SK-N-SH (cell line): ENCODE measurements around the gene COL4A4. TPM values are rescaled to one million over a fixed set of nuclear protein-coding genes. Genes with fewer than 3 reads are reported as not detected.
A peak's percentile ranks its signal among the peaks of the same experiment; 100 is the strongest.

Experiments used
- CTCF ChIA-PET: fragments of 300-600, 350-600 bp; formaldehyde crosslinking; extraction: SDS; loops from one replicate; lab custom pipeline; 2021; lab: Yijun Ruan, JAX
- POLR2A ChIA-PET: fragments of 350-600 bp; sonication (Branson Sonifier 250); formaldehyde crosslinking; extraction: SDS; loops from one replicate; lab custom pipeline; 2020; ENCODE audit warnings: antibody characterized with exemption, inconsistent platforms; lab: Yijun Ruan, JAX
- DNase-seq: peaks from one replicate; pipeline ENCODE4 v3.0.0; 2012
- H2AFZ ChIP-seq: fragments of 200-600 bp; sonication (generic); 2 replicates; pipeline ENCODE4 v1.8.1; 2016; ENCODE audit warnings: antibody characterized with exemption, mild to moderate bottlenecking, low read depth
- H3F3A ChIP-seq: fragments of 200-600 bp; sonication (generic); replicated peaks from 2 replicates; pipeline ENCODE3; 2016; ENCODE audit warnings: antibody characterized with exemption, mild to moderate bottlenecking; ENCODE audit not compliant: insufficient read depth
- H3K27ac ChIP-seq, 2 experiments: fragments of 200-500 bp in 1 of 2; fragments of 200-600 bp in 1 of 2; sonication (Bioruptor generic) in 1 of 2; sonication (generic), shearing (Covaris generic) in 1 of 2; 2 replicates each; pipeline versions ENCODE4 v1.5.1 to v1.6.1; 2014 to 2016; ENCODE audit warnings: low read depth in 2 of 2, inconsistent platforms in 1 of 2, low read length in 1 of 2, mild to moderate bottlenecking in 1 of 2, mixed read lengths in 1 of 2
- H3K27me3 ChIP-seq: fragments of 200-600 bp; sonication (generic), shearing (Covaris generic); 2 replicates; pipeline ENCODE4 v1.6.1; 2016; ENCODE audit warnings: mixed run types; ENCODE audit not compliant: insufficient read depth
- H3K36me3 ChIP-seq, 2 experiments: fragments of 200-500 bp in 1 of 2; fragments of 200-600 bp in 1 of 2; sonication (Bioruptor generic) in 1 of 2; sonication (generic) in 1 of 2; replicated peaks in 1 of 2; 2 replicates each; pipeline versions ENCODE3 to v1.5.1; 2014 to 2016; ENCODE audit warnings: low read length in 1 of 2, mild to moderate bottlenecking in 1 of 2; ENCODE audit not compliant: insufficient read depth in 2 of 2, control insufficient read depth in 1 of 2
- H3K4me1 ChIP-seq, 2 experiments: fragments of 200-500 bp in 1 of 2; fragments of 200-600 bp in 1 of 2; sonication (Bioruptor generic) in 1 of 2; sonication (generic), shearing (Covaris generic) in 1 of 2; 2 replicates each; pipeline versions ENCODE4 v1.5.1 to v1.6.1; 2014 to 2016; ENCODE audit warnings: low read depth in 1 of 2, low read length in 1 of 2, mixed run types in 1 of 2; ENCODE audit not compliant: insufficient read depth in 2 of 2, control insufficient read depth in 1 of 2
- H3K4me2 ChIP-seq: fragments of 200-600 bp; sonication (generic), shearing (Covaris generic); 2 replicates; pipeline ENCODE4 v1.6.1; 2017; ENCODE audit warnings: mixed run types
- H3K4me3 ChIP-seq, 2 experiments: fragments of 200-500 bp in 1 of 2; fragments of 200-600 bp in 1 of 2; sonication (Bioruptor generic) in 1 of 2; sonication (generic), shearing (Covaris generic) in 1 of 2; 2 replicates each; pipeline versions ENCODE4 v1.5.1 to v1.8.1; 2014 to 2016; ENCODE audit warnings: low read depth in 2 of 2, inconsistent platforms in 1 of 2, low read length in 1 of 2, mild to moderate bottlenecking in 1 of 2, mixed read lengths in 1 of 2, moderate library complexity in 1 of 2
- H3K79me2 ChIP-seq: fragments of 200-600 bp; sonication (generic); 2 replicates; pipeline ENCODE4 v1.8.1; 2017; ENCODE audit warnings: mild to moderate bottlenecking; ENCODE audit not compliant: insufficient read depth
- H3K9ac ChIP-seq: fragments of 200-600 bp; sonication (generic); 2 replicates; pipeline ENCODE4 v1.6.1; 2017; ENCODE audit warnings: mixed run types
- H3K9me2 ChIP-seq: fragments of 200-600 bp; sonication (generic); 2 replicates; pipeline ENCODE4 v1.6.1; 2017; ENCODE audit warnings: mixed run types
- H3K9me3 ChIP-seq: fragments of 200-600 bp; sonication (generic); 2 replicates; pipeline ENCODE4 v1.6.1; 2017; ENCODE audit warnings: mixed run types, mild to moderate bottlenecking, moderate library complexity
- H4K20me1 ChIP-seq: fragments of 200-600 bp; sonication (generic); 2 replicates; pipeline ENCODE4 v1.6.1; 2017; ENCODE audit warnings: mild to moderate bottlenecking, mixed run types; ENCODE audit not compliant: insufficient read depth
- CTCF ChIP-seq: fragments of 200-600 bp; sonication (generic); IDR thresholded peaks from 2 replicates; pipeline ENCODE4 v1.6.1; 2017; ENCODE audit warnings: antibody characterized with exemption, mild to moderate bottlenecking, moderate library complexity
- ELF1 ChIP-seq: IDR thresholded peaks from 2 replicates; pipeline ENCODE4 v1.4.0; 2012
- RAD21 ChIP-seq: IDR thresholded peaks from 2 replicates; pipeline ENCODE4 v1.6.1; 2012; ENCODE audit warnings: mild to moderate bottlenecking, low read length
- RXRA ChIP-seq: IDR thresholded peaks from 2 replicates; pipeline ENCODE4 v1.4.0; 2012; ENCODE audit warnings: low read depth, mild to moderate bottlenecking, borderline replicate concordance
- SMC3 ChIP-seq: IDR thresholded peaks from 2 replicates; pipeline ENCODE4 v1.6.1; 2012; ENCODE audit warnings: low read depth, low read length, improper control_type of control experiment
- USF1 ChIP-seq: IDR thresholded peaks from 2 replicates; pipeline ENCODE4 v1.4.0; 2012; ENCODE audit warnings: low read depth, borderline replicate concordance
- WGBS: methylation state at CpG from one replicate; pipeline ENCODE4 v1.1.6; 2017; ENCODE audit warnings: low lambda C conversion rate; 5-methylcytosine and 5-hydroxymethylcytosine counted together
- polyA plus RNA-seq, 3 experiments: library from polyadenylated mRNA; depleted of rRNA; stranded (reverse); fragments of >200 nt; gene quantifications; 2 replicates each; pipeline ENCODE4 v1.2.3, GENCODE V29; 2012

COL4A4 gene
- polyA plus RNA-seq, 1 of the 3 experiments (the other 2 are of a cell fraction): not detected

- POLR2A ChIA-PET: no interaction called here
- Histone ChIP-seq H3K9ac (no peak overlapping the region), H3K4me1 (no peaks in the 10 kb centered on the region; a peak in 1 of 4 replicates), H3K79me2 (no peaks in the 10 kb centered on the region), H3K9me3 (no peaks in the 10 kb centered on the region), H4K20me1 (no peaks in the 10 kb centered on the region), H2AFZ (peak overlapping the region; percentile 49; the same call in 1 of the 2 replicates), H3K9me2 (no peaks in the 10 kb centered on the region), H3F3A (no peaks in the 10 kb centered on the region), H3K4me3 (no peak overlapping the region; a peak in 1 of 4 replicates), H3K27me3 (peaks cover 11% of the 10 kb centered on the region; the same call in 1 of the 2 replicates), H3K27ac (no peak overlapping the region), H3K4me2 (no peak overlapping the region), H3K36me3 (no peaks in the 10 kb centered on the region)
- CTCF ChIA-PET: interaction anchor here (0.6 to 3.9 kb wide), 20 partner anchors 11 to 1687 kb away, joined by 3 to 47 read pairs (median 3); no protein-coding TSS in a partner anchor
- WGBS: 65% methylated on average over 9 of the region's 9 CpGs
- DNase-seq: peak; percentile 45
- TF ChIP-seq CTCF (peak; percentile 85), ELF1 (no peak), USF1 (no peak), SMC3 (peak; percentile 81), RAD21 (peak; percentile 95)
Observed at GRCh38 chr2:227106845-227107759, 56.9 kb downstream of the COL4A4 start.

- CTCF ChIA-PET: no interaction called here
- Histone ChIP-seq H4K20me1 (no peaks in the 10 kb centered on the region), H3K9ac (no peak overlapping the region), H2AFZ (no peak overlapping the region), H3K4me1 (no peaks in the 10 kb centered on the region; a peak in 2 of 4 replicates), H3K4me2 (no peak overlapping the region), H3K27me3 (peaks cover 4% of the 10 kb centered on the region; the same call in 1 of the 2 replicates), H3K4me3 (no peak overlapping the region), H3K9me3 (no peaks in the 10 kb centered on the region), H3K79me2 (no peaks in the 10 kb centered on the region), H3F3A (no peaks in the 10 kb centered on the region), H3K9me2 (no peaks in the 10 kb centered on the region), H3K36me3 (no peaks in the 10 kb centered on the region), H3K27ac (no peak overlapping the region)
- no peak for DNase-seq
- no peak for TF ChIP-seq RAD21
- TF ChIP-seq CTCF: no peak
- TF ChIP-seq RXRA: no peak
- TF ChIP-seq ELF1: no peak
- WGBS: 73% methylated on average over 5 of the region's 5 CpGs
- POLR2A ChIA-PET: no interaction called here
Observed at GRCh38 chr2:227103583-227103982, 60.4 kb downstream of the COL4A4 start.
